Fibroblast of the aortic adventitia (primary cell): Measurements from ENCODE around the gene ERBB2. TPM values are rescaled to one million over a fixed set of nuclear protein-coding genes. Genes with fewer than 3 reads are reported as not detected.
"Not testable (repeated sequence)": the region's sequence is repeated elsewhere in the genome, so short reads cannot be mapped to it uniquely, and the experiment has no call there.

Experiments used
- DNase-seq: peaks from one replicate; pipeline ENCODE4 v3.0.0-alpha.2; 2010; ENCODE audit warnings: low read depth
- H3K4me3 ChIP-seq: 2 replicates; pipeline ENCODE4 v1.5.1; 2011; ENCODE audit warnings: low read depth, mild to moderate bottlenecking, control low read depth, low read length, moderate library complexity
- CTCF ChIP-seq: IDR thresholded peaks from 2 replicates; pipeline ENCODE4 v1.5.1; 2011; ENCODE audit warnings: mild to moderate bottlenecking, low read length, control low read depth, inconsistent platforms; ENCODE audit not compliant: insufficient read depth
- total RNA-seq: library from RNA; depleted of rRNA; stranded (reverse); fragments of >200 nt; gene quantifications from 2 replicates; pipeline ENCODE4 v1.2.3, GENCODE V29; 2012; ENCODE audit warnings: low replicate concordance

ERBB2 gene
- total RNA-seq, 1 donor: 37.4 TPM

DNA sequence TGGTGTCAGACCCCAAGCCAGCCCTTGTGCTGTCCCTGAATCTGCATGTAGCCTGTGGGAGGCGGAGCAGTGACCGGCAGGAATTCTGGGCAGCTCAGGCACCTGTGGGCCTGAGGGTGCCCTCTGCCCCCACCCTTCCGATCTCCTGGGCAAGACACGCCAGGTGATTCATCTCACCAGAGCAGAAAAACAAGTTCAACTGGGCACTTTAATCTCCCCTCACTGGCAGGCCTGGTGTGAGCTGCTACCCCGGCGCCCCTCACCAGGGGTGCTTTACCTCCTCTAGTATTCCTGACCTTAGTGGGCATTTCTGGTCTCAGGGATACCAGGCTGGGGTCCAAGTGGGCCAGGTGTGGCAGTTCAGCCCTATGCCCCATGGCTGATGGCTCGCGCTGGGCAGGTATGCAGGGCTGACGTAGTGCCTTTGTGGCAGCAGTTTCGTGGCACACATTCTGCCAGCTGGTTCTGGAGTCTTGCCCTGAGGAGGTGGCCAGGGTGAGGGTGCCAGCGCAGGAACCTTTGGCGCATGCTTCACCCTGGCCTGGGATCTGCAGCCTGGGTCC, 6.0 kb downstream of the ERBB2 start:
- DNase-seq: no peak
- no peak overlapping the region for H3K4me3 ChIP-seq
- TF ChIP-seq CTCF: no peak

DNA sequence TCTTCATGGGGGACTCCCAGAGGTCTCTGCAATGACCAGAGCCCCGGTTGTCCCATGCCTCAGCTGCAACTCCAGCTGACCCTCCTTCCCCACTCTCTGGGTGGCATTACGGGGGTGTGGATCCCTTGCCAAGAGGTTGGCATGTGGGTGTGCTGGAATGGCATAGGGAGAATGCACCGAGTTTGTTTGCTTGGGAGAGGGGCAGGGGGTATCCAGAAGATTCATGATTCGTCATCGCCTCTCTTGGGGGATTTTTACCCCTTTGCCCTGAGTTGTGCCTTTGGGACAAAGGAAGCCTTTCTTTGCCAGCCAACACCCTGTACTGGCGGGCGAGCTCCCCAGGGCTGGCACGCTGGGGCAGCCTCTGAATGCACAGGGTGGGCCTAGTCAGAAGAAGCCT, 6.5 kb downstream of the ERBB2 start:
- H3K4me3 ChIP-seq: no peak overlapping the region
- DNase-seq: no peak
- TF ChIP-seq CTCF: no peak

DNA sequence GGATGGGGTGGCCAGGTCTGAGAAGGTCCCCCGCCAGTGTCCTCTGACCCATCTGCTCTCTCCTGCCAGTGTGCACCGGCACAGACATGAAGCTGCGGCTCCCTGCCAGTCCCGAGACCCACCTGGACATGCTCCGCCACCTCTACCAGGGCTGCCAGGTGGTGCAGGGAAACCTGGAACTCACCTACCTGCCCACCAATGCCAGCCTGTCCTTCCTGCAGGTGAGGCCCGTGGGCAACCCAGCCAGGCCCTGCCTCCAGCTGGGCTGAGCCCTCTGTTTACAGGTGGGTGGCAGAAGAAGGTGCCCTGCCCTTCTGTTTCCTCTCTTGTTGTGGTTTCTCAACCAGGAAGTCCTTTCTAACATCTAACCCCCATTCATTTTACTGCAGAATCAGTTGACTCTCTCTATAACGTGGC, 7.1 kb downstream of the ERBB2 start:
- no peak for DNase-seq
- TF ChIP-seq CTCF: no peak
- no peak overlapping the region for H3K4me3 ChIP-seq

GRCh38 chr17:39709319-39709997, 9.6 kb downstream of the ERBB2 start:
- no peak for DNase-seq
- H3K4me3 ChIP-seq: no peak overlapping the region
- no peak for TF ChIP-seq CTCF

DNA sequence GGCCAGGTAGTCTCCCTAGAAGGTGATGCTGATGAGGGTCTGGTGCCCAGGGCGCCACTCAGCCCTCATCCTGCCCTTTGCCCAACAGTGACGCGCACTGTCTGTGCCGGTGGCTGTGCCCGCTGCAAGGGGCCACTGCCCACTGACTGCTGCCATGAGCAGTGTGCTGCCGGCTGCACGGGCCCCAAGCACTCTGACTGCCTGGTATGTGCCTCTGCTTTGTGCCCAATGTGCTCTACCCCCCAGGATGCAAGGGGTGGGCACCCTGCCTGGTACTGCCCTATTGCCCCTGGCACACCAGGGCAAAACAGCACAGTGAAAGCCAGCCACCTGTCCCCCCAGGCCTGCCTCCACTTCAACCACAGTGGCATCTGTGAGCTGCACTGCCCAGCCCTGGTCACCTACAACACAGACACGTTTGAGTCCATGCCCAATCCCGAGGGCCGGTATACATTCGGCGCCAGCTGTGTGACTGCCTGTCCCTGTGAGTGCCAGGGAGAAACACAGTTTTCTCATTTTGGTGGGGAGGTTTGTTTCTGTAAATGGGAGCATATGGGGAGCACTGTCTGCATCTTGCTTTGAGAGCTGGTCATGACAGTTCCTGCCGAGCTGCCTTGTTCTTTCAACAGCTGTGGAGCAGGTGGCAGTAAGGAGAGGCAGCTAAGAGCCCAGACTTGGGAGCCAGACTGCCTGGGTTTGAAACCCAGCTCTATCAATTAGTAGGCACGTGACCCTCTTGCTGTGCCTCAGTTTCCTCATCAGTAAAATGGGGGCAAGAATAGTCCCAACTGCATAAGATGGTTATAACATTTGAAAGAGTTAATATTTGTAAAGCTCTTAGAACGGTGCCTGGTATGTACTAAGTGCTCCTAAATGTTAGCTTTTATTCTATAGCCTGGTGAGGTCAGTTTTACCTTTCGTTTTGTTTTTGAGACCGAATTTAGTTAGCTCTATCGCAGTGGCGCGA, 10.4 kb downstream of the ERBB2 start:
- H3K4me3 ChIP-seq: no peak overlapping the region
- DNase-seq: no peak
- TF ChIP-seq CTCF: no peak

DNA sequence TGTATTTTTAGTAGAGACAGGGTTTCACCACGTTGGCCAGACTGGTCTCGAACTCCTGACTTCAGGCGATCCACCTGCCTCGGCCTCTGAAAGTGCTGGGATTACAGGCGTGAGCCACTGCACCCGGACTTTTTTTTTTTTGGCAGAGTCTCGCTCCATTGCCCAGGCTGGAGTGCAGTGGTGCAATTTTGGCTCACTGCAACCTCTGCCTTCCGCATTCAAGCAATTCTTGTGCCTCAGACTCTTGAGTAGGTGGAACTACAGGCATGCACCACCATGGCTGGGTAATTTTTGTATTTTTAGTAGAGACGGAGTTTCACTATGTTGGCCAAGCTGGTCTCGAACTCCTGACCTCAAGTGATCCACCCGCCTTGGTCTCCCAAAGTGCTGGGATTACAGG, 11.2 kb downstream of the ERBB2 start:
- DNase-seq, H3K4me3 ChIP-seq: not testable (repeated sequence)

- DNase-seq: no peak
- H3K4me3 ChIP-seq: no peak overlapping the region
- no peak for TF ChIP-seq CTCF
Measured at GRCh38 chr17:39711851-39712250, 12.0 kb downstream of the ERBB2 start.
